ENCODE results near the gene ZNF140.

Gene ZNF140

GRCh38 chr12:133080368-133081158, at the start of gene ZNF140:
Gene ZNF140 (plus strand): TSS chr12:133080923. CDS start chr12:133081321, 398 bp downstream.
- peak; percentile 96 for DNase-seq

GRCh38 chr12:133037207-133038005, 43.3 kb upstream of the ZNF140 start, which contains the start of gene ZNF84:
Gene ZNF84 (plus strand): TSS chr12:133037509. CDS start chr12:133041468, 3,959 bp downstream.
- peak; percentile 97 for DNase-seq

DNA sequence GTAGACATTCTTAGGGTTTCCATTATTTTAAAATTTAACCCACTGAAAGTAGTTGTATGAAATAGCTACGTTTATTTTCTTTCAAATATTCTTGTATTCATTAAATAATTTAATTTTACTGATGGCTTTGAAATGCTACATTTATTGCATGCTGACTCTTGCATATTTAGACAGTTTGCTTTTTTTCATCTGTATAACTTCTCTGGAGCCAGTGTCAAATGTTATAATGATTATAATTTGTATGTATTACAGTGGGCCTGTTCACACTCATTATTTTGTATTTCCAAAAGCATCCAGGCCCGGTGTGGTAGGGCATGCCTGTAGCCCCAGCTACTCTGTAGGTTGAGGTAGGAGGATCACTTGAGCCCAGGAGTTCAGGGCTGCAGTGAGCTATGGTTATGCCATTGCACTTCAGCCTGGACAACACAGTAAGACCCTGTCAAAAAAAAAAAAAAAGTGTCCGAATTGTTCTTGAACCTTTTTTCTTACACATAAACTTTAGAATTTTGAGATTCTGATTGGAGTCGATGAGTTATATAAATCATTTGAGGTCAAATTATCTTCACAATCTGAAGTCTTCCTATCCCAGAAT, 42.5 kb upstream of the ZNF140 start:
- DNase-seq: no peak

DNA sequence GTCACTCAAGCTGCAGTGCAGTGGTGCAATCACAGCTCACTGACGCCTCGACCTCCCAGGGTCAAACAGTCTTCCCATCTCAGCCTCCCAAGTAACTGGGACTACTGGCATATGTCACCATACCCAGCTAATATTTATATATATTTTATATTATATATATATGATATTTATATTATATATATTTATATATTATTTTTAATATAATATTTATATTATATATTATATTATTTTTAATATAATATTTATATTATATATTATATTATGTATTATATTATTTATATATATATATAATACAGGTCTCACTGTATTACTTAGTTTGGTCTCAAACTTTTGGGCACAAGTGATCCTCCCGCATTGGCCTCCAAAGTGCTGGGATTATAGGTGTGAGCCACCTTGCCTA, 34.0 kb upstream of the ZNF140 start:
- DNase-seq: no peak

DNA sequence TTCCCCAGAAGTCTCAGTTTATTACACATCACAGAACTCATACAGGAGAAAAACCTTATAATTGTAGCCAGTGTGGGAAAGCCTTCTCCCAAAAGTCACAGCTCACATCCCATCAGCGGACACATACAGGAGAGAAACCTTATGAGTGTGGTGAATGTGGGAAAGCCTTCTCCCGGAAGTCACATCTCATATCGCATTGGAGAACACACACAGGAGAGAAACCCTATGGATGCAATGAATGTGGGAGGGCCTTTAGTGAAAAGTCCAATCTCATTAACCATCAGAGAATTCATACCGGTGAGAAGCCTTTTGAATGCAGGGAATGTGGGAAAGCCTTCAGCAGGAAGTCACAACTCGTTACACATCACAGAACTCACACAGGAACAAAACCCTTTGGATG, 23.3 kb upstream of the ZNF140 start:
- no peak for DNase-seq

- no peak for DNase-seq
Measured at GRCh38 chr12:133058203-133059113, 22.3 kb upstream of the ZNF140 start.

DNA sequence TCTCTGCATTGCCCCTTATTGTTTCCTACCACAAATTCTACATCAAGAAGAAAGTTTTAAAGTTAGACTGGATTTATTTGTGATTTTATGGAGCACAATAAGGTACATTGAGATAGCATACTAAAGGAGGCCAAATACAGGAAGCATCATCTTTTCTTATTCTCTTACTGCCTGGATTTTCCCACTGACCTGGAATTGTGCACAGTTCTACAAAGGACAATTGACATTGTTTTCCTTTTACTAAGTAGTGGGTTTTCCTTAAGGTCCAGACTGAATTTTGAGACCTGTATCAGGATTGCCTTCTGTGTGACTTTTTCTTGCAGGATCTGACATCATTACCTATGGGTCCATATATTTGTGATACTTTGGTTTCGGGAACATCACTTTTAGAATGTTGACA, 18.8 kb upstream of the ZNF140 start:
- DNase-seq: no peak

DNA sequence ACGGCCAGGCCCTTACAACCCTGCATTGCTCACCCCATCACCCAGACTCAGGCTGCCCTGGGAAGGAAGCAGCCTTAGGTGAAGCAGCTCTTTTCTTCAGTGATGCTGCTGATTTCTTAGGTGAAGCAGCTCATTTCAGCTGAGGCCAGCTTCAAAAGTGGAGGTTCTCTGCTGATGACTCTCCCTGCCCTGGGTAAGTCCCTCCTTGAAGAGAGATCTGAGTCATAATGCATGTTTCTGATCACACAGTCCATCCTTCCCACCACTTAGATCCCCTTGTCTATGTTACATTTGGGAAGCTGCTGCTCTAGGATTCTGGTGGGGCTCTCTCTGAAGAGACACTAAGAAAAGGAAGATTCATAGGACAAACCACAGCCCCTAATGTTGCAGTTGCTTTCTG, 17.2 kb upstream of the ZNF140 start:
- no peak for DNase-seq

DNA sequence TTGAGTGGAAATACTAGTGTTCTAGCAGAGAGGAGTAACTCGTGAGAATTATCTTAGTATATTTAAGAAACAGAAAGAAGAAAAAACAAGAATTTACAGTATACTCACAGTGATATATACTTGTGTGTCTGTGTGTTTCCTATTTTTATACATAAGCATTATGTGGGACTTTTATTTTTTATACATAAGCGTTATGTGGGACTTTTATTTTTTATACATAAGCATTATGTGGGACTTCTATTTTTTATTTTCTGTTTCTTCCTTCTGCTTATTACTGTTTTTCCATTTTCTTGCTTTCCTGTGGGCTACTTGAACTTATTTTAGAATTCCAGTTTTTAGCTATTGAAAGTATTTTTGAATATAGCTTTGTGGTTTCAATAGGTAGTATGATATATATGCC, 6.9 kb upstream of the ZNF140 start:
- DNase-seq: no peak

GRCh38 chr12:133080026-133080367, 726 bp upstream of the ZNF140 start:
- DNase-seq: peak; percentile 96

GRCh38 chr12:133081159-133081780, 547 bp downstream of the ZNF140 start:
- no peak for DNase-seq

DNA sequence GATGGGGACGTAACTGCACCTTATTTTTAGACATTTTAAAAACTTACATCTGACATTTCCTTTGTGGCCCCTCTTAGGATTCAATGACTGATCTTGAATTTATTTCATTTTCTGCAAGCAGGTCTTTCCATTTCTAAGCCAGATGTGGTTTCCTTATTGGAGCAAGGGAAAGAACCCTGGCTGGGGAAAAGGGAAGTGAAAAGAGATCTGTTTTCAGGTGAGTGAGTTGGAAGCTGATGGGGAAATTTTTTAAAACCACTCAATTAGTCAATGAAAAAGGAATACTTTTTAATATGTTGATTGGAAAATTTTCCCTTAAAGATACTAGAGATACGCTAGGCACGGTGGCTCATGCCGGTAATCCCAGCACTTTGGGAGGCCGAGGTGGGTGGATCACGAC, 2.6 kb downstream of the ZNF140 start:
- DNase-seq: no peak

DNA sequence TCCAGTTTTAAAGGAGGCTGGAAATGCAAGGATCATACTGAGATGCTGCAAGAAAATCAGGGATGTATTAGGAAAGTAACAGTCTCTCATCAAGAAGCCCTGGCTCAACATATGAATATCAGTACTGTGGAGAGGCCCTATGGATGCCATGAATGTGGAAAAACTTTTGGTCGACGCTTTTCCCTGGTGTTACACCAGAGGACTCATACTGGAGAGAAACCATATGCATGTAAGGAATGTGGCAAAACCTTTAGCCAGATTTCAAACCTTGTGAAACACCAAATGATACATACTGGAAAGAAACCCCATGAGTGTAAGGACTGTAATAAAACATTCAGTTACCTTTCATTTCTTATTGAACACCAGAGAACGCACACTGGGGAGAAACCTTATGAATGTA, 24.9 kb downstream of the ZNF140 start:
- no peak for DNase-seq

GRCh38 chr12:133106253-133106652, 25.5 kb downstream of the ZNF140 start:
- no peak for DNase-seq

DNA sequence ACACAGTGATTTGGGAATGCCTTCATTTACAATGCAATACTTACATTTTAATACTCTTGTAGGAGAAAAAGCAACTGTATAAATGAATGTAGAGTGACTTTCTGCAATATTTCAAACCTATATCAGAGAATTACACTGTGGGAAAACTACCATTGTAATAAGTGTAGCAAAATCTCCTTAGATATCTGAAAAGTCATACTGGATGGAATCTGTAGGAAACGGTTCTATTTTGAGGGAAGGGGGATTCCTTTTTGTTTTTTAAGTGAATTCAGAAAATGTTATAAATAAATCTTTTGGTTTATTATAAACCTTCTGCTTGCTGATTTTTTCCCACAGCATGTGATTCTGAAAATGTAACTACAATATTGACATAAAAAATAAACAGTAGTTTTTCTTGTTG, 26.4 kb downstream of the ZNF140 start:
- DNase-seq: no peak

GRCh38 chr12:133108150-133108549, 27.4 kb downstream of the ZNF140 start:
- DNase-seq: no peak

DNA sequence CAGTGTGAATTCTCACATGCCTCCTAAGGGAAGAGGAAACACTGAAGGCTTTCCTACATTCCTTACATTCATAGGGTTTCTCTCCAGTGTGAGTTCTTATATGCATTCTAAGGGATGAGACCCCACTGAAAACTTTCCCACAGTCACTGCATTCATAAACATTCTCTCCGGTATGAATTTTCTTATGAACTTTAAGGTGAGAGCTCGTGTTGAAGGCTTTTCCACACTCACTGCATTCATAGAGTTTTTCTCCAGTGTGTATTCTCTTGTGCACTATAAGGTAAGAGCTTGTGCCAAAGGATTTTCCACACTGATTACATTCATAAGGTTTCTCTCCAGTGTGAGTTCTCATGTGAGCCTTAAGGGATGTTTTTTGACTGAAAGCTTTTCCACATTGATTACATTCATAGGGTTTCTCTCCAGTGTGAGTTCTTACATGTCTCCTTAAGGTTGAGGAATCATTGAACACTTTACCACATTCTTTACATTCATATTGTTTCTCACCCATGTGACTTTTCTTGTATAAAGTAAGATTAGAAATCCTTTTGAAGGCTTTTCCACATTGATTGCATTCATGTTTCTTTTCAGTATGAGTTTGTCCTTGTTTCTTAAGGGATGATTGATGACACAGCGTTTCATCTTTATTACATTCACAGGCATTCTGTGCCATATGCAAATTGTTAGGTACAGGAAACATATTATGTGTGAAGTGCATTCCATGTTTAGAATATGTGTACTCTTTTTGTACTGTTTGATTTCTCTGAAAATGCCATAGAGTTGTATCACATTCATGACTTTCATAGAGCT, 39.9 kb downstream of the ZNF140 start:
- DNase-seq: no peak

- DNase-seq: no peak
Measured at GRCh38 chr12:133124674-133125073, 44.0 kb downstream of the ZNF140 start.

DNA sequence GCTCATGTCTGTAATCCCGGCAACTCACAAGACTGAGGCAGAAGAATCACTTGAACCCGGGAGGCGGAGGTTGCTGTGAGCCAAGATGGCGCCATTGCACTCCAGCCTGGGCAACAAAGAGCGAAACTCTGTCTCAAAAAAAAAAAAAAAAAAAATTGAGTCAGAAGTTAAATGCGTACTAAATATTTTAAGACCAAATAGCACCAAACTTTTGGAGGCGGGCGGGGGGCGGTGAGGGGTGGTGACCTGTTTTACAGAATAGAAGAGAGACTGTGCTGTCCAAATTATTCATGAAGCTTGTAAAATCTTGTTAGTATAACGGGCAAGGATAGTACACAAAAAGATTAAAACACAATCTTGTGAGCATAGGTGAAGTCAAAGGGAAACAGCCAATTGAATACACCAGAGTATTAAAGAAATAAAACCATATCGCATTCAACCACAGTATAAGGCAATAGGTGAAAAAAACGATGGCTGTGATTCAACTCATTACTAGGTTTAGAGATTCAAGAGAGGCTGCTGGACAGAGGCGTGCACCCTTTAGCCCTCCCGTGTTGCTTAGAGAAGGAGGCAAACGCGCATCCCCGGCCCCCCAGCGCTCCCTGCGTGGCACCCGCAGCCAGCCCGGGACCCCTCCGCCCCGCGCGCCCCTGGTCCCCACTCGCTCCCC, 48.8 kb downstream of the ZNF140 start:
- DNase-seq: no peak

DNA sequence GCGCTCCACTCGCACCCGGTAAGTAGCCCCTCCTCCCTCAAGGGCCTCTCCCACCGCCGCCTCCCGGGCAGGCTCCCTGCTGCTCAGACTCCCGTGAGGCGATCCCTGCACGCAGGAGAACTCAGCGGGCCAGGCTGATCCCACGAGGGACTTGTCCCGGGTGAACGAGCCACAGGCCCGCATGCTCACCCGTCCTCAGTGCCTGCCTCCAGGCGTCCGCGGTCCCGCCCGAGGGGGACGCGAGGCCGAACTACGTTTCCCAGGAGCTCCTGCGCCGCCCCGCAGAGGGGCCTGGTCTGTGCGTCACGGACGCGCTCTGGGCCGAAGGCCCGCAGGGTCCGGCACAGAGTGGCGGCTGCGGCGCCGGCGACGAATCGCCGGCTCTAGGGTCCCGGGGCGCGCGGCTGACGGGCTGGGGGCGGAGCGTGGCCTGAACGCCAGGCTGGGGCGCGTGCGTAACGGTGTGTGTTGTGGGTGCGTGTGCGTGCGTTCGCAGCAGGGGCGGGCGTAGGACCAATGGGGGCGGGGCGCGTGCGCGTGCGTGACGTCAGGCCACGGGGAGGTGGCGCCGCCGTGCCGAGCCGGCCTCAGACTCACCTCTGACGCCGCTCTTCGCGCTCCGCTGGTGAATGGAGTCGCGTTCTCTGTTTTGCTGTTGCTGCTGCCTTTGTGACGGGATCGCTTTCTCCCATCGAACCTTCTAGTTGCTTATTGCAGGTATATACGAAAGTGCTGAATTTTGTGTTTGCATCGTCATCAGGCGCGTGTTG, 49.5 kb downstream of the ZNF140 start, which contains the start of the genes ZNF10 and ZNF891:
ZNF10 (plus strand) TSS at position 590 of the 770 bp plus-strand sequence. CDS start 13,866 bp downstream, outside the sequence.
ZNF891 (minus strand) TSS at position 237 of the 770 bp plus-strand sequence. CDS start 8,356 bp downstream, outside the sequence.
- peak; percentile 95 for DNase-seq

Measured in activated CD4-positive, alpha-beta T cell treated with anti-CD3 and anti-CD28 coated beads, Interleukin-2, amount 50 U/mL, for 16 hours (primary cell).